Cardiac atrium fibroblast (primary cell): ENCODE measurements around the gene KLHL13. TPM values are rescaled to one million over a fixed set of nuclear protein-coding genes. Genes with fewer than 3 reads are reported as not detected.

Source experiments
- total RNA-seq: library from RNA; depleted of rRNA; stranded (reverse); fragments of >200 nt; gene quantifications from 2 replicates; pipeline ENCODE4 v1.2.3, GENCODE V29; 2015

KLHL13 gene, protein sequence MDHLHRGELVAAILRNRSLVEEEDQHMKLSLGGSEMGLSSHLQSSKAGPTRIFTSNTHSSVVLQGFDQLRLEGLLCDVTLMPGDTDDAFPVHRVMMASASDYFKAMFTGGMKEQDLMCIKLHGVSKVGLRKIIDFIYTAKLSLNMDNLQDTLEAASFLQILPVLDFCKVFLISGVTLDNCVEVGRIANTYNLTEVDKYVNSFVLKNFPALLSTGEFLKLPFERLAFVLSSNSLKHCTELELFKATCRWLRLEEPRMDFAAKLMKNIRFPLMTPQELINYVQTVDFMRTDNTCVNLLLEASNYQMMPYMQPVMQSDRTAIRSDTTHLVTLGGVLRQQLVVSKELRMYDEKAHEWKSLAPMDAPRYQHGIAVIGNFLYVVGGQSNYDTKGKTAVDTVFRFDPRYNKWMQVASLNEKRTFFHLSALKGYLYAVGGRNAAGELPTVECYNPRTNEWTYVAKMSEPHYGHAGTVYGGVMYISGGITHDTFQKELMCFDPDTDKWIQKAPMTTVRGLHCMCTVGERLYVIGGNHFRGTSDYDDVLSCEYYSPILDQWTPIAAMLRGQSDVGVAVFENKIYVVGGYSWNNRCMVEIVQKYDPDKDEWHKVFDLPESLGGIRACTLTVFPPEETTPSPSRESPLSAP
- 3.2 and 5.1 TPM in 2 replicates for total RNA-seq

DNA sequence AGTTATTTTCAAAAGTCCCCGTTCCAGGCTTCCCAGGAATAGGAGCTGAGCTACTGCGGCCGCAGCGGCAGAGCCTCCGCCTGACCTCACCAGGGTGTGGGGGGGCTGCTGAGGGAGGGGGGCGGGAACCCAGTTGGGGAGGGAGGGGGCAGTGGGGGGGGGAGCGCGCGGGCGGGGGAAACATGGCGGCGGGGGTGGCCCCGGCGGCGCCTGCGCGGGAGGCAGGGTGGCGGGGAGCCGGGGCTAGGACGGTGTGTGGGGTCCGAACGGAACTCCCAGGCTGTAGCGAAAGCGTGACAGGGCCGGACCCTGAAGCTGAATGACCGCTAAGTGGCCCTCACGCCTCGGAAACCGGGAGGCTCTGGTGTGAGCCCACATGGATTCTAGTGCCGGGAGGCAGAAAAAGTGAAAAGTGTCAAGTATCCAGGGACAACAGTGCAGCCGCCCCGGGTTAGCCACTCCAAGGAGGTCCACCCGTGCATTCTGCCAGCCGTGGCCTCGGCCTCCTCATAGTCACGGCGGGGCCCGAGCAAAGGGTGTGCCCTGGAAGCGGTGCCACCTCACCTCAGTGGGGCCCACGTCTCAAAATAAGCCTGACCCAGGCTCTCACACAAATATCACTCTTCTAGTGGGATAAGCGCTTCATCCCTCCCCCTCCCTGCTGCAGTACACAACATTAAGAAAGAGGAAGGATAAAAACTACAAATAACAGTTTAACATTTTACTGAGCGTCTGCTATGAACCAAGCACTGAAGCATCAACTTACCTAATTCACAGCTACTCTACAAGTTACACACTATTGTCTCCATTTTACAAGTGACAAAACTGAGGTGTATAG lies at the start of gene KLHL13:
Gene KLHL13 (minus strand): TSS at position 98 of the 838 bp plus-strand sequence. CDS start 88,337 bp downstream, outside the sequence.

Other genes with a start within 250 kb of the KLHL13 start
- 11.8 and 13.7 TPM in 2 replicates for gene WDR44, start 229.3 kb upstream of the KLHL13 start, total RNA-seq